Dermis microvascular lymphatic vessel endothelial cell (primary cell): ENCODE measurements around the gene CROCC. TPM values are rescaled to one million over a fixed set of nuclear protein-coding genes. Genes with fewer than 3 reads are reported as not detected.

ENCODE experiments used
- DNase-seq, 2 donors: peaks; one replicate each; pipeline versions ENCODE4 v3.0.0 to v3.0.0-alpha.2; 2010; ENCODE audit warnings: low read depth in 2 of 2
- total RNA-seq: library from RNA; depleted of rRNA; stranded (reverse); fragments of >200 nt; gene quantifications from 2 replicates; pipeline ENCODE4 v1.2.1, GENCODE V29; 2014

CROCC gene
- total RNA-seq, 1 donor from 2014 or later: 11.4 TPM

DNA sequence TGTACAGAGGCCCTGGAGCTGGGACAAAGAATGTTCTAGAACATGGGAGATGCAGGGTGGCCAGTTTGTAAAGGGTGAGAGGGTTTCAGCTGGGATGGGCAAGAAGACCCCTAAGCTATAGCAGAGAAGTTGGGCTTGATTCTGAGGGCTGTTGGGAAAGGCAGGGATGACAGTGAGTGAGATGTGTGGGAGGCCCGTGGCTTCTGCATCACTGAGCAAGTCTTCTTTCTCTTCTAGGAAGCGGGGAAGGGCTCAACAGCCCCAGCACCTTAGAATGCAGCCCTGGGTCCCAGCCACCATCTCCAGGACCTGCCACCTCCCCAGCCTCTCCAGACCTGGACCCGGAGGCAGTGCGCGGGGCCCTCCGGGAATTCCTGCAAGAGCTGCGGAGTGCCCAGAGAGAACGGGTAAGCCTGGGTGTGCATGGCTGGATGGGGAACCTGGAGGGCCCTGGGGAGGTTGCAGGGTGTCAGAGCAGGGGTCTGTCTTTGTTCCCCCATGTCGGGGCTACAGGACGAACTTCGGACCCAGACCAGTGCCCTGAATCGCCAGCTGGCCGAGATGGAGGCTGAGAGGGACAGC, 43.8 kb downstream of the CROCC start:
- DNase-seq: no peak

DNA sequence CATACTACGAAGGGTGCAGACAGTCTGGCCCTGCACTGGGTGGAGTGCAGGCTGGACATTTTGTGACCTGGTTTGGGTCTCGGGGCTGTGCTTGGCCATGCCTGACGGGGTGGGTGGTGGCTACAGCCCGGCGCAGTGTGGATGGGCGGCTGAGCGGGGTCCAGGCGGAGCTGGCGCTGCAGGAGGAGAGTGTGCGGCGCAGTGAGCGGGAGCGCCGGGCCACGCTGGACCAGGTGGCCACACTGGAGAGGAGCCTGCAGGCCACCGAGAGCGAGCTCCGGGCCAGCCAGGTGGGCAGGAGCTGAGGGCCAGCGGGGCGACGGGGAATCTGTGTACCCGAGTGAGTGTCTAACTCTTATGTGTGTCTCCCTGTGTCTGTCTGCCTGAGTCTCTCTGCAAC, 44.6 kb downstream of the CROCC start:
- no peak for DNase-seq

DNA sequence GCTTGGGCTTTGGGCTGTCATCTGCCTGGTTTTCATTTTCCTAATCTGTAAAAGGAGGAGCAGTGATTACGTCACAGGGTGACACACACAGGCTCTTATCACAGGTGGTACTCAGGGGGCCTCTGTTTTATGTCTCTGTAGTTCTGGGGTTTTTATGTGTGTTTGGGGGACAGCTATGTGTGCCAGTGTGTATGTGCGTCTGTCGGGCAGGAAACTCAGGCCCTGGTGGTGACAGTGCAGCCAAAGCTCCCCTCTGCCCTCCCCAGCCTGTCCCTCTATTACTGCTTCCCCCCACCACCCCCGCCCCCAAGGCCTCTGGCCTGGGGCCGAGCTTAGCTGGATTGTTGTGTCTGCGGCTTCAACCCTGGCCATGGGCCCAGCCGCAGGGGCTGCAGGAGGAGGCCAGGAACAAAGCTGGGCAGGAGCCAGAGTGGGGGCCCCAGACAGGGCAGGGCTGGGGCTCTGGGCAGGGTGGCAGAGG, 45.4 kb downstream of the CROCC start:
- DNase-seq: peak; percentile 52 to 89

DNA sequence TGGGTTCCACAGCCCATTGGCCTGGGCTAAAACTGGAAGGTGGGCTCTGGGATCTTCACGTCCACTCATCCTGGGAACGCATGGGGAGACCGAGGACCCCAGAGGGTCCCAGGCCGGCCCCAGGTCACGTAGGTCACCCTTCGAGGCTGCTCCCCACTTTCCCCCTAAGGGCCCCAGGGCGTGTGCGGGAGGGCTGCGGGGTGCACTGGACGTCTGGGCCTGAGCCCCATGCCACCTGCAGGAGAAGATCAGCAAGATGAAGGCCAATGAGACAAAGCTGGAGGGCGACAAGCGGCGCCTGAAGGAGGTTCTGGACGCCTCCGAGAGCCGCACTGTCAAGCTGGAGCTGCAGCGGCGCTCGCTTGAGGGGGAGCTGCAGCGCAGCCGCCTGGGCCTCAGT, 46.2 kb downstream of the CROCC start:
- no peak for DNase-seq

DNA sequence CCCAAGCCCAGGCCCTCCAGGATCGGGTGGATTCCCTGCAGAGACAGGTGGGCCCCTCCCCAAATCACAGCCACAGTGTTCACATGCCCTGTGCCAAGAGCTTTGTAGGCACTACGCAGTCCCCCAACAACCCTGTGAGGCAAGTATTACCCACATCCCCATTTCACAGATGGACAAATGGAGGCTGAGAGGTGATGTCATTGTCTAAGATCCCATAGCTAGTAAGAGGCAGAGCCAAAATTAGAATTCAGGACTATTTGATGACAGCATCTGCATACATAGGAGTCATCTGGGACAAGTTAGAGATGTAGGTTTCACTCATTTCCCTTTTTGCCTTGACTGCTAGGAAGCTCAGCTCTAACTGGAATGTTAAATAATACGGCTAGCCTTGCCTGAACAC, 46.6 kb downstream of the CROCC start:
- no peak for DNase-seq

DNA sequence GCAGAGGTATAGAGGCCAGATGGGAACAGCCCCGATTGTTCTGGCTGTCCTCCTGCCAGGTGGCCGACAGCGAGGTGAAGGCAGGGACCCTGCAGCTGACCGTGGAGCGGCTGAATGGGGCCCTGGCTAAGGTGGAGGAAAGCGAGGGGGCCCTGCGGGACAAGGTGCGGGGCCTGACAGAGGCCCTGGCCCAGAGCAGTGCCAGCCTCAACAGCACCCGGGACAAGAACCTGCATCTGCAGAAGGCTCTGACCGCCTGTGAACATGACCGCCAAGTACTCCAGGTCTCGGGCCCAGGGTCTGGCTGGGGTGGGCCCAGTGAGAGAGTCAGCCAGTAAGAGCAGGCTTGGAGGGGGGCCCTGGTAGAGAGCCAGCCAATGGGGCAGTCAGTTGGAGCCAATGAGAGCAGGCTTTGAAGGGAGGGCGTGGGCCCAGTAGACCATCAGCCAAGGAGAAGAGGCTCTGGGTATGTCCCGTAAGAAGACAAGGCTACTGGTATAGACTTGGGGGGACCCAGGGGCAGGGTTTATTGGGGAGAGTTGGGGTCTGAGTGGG, 47.4 kb downstream of the CROCC start:
- DNase-seq: no peak

DNA sequence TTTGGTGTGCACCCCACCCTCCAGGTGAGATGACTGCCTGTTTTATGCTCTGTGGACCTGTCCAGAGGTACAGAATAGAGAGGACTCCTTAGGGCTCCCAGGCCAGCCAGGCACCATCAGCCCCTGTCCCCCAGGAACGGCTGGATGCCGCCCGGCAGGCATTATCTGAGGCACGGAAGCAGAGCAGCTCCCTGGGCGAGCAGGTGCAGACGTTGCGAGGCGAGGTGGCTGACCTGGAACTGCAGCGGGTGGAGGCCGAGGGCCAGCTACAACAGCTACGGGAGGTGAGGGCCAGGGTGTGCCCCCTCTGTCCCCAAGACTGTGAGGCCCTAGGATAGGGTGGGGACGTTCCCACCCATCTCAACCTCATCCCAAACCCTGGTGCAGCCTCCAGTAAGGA, 47.9 kb downstream of the CROCC start:
- no peak for DNase-seq

DNA sequence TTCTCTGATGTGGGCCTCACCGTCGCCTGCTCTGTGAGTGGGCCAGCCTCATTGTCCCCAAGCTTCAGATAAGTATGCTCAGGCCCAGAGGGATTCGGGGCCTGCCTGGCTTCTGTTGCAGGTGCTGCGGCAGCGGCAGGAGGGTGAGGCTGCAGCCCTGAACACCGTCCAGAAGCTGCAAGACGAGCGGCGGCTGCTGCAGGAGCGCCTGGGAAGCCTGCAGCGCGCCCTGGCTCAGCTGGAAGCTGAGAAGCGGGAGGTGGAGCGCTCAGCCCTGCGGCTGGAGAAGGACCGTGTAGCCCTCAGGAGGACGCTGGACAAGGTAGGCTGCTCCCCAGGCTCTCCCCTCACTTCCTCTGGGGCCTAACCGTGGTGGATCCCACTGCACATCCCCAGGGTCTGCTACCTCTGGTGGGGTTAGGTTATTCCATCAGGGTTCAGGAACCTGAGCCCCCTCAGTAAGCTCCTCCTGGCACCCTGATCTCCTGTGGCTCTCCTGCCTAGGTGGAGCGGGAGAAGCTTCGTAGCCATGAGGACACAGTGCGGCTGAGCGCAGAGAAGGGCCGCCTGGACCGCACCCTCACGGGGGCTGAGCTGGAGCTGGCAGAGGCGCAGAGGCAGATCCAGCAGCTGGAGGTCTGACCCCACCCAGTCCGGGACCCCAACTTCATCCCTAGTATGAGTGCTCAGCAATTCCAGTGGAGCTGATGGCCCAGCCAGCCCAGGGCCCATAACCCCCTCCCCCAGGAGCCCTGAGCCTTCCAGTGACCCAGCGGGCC, 48.6 kb downstream of the CROCC start:
- no peak for DNase-seq

DNA sequence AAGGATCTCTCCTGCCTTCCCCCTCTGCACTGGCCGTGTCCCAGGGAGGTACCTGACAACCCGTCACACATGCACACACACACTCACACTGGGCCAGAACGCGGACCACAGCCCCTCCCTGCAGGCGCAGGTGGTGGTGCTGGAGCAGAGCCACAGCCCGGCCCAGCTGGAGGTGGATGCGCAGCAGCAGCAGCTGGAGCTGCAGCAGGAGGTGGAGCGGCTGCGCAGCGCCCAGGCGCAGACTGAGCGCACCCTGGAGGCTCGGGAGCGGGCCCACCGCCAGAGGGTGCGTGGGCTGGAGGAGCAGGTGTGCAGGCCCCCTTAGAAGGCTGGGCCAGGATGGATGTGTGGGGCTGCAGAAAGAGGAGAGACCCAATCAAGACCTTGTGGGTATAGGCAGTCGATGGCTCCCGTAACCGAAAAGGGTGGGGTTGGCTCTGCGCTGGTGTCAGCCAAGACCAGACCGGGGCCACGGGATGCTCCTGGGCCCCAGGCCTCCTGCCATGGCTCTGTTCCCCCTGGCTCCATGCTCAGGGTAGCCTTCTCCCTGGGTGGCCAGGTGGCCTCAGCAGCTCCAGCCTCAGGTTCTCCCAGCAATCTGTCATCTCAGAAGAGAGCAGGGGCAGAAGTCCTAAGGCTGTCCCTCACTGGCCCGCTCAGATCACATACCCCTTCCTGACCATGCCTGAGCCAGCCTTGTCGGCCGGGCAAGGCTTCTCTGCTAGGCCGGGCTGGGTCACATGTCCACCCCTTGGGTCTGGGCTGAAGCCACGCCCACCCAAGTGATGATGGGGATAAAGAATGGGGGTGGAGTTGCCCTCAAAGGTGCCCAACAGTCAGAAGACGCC, 49.8 kb downstream of the CROCC start:
- DNase-seq: no peak

DNA sequence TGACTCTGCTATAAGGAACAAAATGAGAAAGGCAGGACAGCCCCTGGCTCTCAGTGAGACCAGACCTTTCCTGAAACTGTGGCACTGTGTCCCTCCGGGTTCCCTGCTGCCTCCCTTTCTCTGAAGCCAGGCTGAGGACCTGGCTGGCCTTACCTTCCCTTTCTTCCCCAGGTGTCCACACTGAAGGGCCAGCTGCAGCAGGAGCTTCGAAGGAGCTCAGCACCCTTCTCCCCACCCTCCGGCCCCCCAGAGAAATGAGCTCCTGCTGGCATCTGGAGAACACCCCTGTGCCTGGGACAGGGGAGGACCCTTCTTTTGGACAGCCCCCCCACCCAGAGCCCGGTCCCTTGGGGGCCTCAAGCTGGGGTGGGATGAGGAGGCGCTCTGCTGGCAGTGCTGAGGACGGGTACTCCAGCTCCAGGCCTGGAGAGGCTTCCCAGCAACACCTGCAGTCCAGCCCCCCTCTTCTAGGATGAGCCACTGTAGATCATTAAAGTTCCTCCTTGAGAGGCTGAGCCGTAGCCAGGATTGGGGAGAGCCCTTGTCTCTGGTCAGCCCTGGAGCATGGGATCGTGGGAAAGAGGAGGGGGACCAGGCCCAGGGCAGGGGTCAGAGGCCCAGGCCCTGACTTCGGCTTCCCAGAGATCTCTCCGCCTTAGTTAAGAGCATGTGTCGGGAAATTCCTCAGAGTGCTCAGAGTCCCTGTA, 50.6 kb downstream of the CROCC start:
- no peak for DNase-seq

DNA sequence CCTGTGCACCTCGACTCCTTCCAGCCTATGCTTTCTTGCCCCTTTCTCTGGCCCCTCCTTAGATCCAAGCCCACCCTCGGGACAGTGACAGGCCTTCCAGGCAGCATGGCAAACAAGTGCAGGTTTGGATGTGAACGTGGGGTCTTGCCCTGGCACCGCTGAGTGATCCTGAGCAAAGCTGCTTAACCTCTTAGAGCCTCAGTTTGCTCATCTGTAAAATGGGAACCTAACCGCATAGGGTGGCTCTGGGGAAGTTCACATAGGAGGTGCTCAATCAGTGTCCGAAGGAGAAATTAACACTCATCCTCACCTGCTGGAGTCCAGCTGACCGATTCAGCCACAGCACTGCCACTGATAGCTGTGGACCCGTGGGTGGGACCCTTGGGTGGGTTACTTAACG, 51.5 kb downstream of the CROCC start:
- no peak for DNase-seq

DNA sequence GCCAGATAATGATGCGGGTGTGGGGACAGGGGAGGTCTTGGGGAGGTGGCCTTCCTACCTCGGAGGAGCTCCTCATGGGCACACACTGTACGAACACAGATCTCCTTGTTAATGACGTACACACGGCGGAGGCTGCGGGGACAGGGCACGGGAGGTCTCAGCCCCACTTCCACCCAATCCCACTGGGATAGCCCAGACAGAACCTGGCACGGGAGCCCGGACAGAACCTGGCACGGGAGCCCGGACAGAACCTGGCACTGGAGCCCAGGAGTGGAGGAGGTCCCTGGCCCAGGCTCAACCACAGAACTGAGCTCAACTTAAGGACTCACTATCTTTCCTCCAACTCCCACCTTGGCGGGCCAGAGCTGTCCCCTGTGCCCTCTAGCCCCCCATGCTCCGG, 53.5 kb downstream of the CROCC start:
- no peak for DNase-seq

DNA sequence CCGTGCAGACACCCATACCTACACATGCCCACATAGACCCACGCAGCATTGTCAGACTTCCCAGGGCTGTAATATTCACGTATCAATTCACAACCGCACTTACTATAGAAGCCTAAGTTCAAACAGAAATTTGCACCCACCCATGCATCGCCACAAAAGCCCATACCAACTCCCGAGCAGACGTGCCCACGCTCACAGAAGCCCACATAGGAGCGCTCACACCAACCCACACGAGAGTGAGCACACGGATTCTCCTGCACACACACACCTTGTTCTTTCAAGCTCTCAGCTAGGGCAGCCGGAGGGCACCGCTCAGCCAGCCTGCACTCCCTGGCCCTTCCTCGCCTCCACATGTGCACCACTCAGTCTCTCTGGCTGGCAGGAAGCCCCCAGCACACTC, 54.1 kb downstream of the CROCC start:
- no peak for DNase-seq

DNA sequence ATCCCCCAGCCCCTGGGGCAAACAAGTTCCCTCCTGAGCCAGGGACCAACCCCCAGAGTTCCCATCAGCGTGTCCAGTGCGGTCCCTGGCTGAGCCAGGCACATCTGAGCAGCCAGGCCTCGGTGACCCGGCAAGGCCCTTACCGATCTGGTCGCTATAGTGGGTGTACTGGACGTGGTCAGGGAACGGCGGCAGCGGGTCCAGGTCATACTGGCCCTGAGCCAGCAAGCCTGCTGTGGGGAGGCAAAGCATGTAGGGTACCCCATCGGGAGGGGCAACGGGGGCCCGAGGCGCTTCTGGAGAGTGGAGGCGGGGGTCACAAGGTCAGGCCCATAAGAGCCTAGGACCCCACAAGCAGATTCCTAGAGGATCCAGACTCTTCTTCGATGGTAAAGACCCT, 55.2 kb downstream of the CROCC start:
- no peak for DNase-seq

DNA sequence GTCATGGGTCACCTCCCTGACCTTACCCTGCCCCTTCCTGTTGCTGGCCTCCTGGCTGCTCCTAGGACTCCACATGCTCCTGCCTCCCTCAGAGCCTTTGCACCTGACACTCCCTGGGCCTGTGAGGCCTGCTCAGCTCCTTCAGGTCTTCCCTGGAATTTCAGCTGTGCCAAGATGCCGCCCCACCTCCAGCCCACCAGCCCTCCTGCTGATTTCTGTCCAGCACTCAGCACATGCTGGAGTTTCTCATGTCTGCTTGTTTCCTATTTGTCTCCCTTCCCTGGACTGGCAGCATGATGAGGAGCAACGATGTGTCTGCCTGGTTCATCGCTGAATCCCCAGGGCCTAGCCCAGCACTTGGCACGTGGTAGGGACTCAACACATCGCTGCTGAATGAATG, 55.6 kb downstream of the CROCC start:
- DNase-seq: no peak

DNA sequence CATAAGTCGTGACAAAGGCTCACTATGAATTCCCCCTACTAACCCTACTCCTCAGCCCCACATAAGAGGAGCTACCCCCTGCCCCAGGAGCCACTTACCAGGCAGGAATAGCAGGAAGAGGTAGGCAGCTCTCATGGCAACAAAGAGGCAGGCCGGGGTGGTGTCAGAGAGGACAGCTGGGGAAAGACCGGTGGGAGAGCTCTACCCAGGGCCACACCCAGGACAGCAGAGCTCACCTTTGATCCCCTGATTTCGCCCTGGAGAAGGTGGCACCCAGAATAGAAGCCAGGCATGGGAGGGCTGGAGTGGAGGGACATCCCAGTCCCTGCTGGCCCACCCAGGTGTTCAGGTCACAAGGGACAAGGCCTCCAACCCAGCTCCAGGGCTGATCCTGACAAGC, 56.4 kb downstream of the CROCC start:
- DNase-seq: no peak

DNA sequence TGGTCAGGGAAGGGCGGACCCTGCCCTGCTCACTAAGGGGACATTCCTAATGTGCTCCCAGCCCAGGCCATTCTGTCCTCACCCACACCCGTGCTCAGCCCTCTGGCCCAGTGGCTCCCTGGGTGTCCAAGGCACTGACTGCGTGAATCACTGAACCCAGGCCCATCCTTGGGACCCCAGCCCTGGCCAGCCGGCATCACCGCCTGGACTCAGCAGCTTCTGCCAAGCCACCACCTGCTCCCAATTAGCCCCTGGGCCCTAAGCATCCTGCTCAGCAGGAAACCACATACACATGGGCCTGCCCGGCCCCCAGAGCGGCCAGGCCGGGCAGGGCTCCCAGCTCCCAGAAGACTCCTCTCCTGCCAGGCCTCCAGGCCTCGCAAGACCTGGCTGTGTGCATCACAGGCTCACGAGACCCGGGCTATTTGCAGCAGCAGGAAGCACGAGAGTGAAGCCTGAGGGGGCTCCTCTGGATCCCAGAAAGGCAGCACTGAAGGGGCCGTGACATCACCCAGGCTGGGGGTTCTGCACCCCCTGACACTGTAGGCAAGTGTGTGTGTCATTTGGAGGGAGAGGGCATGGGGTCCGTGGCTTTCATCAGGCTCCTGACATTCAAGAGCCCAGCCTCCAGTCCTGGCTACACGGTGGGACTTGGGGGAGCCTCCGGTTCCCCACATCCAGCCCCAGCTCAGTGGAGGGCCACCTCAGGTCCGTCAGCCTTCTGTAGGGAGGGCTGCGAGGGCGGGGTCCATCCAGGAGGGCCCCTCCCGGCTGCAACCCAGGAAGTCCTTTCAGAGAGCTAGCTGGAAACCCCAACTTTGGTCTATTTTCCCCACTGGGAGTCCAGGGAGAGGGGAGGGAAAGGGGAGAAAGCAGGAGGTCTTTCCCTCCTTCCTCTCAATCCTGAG, 57.1 kb downstream of the CROCC start:
- DNase-seq: peak in 1 of 2 donors; percentile 79

DNA sequence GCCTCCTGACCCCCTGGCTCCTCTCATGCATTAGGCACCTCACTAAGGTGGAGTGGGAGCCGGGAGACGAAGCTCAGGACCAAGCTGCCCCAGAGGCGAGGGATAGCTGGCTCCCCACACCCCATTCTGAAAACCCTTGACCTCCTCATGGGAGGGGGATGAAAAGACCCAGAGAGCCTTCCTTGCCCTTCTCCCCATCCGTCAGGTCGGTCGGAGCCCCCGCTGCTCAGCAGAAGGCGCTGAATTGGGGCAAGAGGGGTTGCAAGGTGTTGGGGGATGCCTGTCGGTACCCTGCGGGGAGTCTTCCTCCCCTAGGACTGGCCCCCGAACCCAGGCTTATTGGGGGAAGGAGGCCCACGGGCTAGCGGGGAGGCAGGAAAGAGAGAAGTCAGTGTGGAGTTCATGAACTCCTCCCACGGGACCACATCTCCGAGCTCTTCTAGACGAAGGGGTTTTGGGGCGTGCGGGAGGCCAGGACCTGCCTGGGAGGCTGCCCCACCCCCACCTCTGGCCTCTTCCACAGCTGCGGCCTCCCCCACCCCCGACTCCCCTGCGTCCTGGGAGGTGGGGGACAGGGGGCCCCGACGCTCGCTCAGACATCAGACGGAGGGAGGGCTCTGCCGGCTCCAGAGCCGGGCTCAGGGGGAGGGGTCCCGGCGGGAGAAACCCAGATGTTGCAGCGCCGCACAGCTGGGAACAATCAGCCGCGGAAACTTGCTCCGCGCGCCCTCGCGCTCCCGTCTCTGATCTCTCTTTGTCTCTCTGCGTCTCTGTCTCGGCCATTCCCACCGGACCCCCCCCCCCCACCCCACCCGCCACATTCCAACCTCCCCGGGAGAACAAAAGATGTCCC, 58.0 kb downstream of the CROCC start:
- peak in 1 of 2 donors; percentile 60 for DNase-seq

DNA sequence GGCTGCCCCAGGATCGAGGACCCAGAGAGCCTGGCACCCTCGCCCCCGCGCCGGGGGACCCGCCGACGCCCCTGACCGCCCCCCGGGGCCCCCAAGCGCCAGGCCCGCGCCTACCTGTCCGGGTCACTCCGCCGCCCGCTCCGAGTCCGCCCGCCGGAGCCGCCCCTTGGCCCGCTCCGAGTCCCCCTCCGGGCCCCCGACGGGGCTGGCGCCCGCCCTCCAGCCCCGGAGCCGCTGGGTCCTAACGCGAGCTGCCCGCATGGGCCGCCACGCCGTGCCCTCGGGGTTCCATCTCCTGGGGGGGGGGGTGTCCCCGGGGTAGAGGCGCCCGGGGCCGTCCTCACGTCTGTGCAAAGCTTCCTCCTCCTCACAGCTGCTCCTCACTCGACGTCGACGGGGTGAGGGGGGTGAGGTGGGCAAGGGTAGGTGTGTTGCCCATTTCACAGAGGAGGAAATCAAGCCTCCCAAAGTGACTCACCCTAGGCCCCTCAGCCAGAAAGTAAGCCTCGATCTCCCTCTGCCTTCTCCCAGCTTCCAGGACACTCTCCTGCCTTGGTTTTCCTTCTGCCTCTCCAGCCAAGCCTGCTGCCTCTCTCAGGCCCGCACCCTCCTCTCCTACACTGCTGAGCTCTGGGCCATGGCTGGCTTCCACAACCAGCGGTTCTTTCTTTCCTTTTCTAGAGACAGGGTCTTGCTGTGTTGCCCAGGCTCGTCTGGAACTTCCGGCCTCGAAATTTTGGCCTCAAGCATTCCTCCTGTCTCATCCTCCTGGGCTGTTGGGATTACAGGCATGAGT, 58.9 kb downstream of the CROCC start, which contains the start of gene MFAP2:
MFAP2 (minus strand) TSS at position 148 of the 796 bp plus-strand sequence. CDS start 2,347 bp downstream, outside the sequence.
- peak in 1 of 2 donors; percentile 48 for DNase-seq
